22Rv1 (cell line): ENCODE measurements around the gene SMO.
"Not testable (repeated sequence)": the region's sequence is repeated elsewhere in the genome, so short reads cannot be mapped to it uniquely, and the experiment has no call there.

ENCODE experiments used
- CTCF ChIP-seq: fragments of 450-650 bp; IDR thresholded peaks from 2 replicates; pipeline ENCODE4 v1.5.1; 2017; ENCODE audit warnings: mild to moderate bottlenecking
- ZFX ChIP-seq: fragments of 450-650 bp; IDR thresholded peaks from 2 replicates; pipeline ENCODE4 v1.6.1; 2017; ENCODE audit warnings: antibody characterized with exemption, borderline replicate concordance

GRCh38 chr7:129216821-129217416, 28.5 kb downstream of the SMO start:
- not testable (repeated sequence) for TF ChIP-seq CTCF, ZFX
